GM21619 (cell line): ENCODE measurements around the gene LRRC9.

Experiments used
- ATAC-seq: cut with Tn5 transposase; IDR thresholded peaks from one replicate; pipeline ENCODE4 v1.9.1; 2021; ENCODE audit not compliant: unreplicated experiment

Gene LRRC9

GRCh38 chr14:60106339-60106738, 186.4 kb downstream of the LRRC9 start:
- ATAC-seq, result no peak

- ATAC-seq, result no peak
These were observed 187.5 kb downstream of the LRRC9 start for GRCh38 chr14:60107477-60107876.

DNA sequence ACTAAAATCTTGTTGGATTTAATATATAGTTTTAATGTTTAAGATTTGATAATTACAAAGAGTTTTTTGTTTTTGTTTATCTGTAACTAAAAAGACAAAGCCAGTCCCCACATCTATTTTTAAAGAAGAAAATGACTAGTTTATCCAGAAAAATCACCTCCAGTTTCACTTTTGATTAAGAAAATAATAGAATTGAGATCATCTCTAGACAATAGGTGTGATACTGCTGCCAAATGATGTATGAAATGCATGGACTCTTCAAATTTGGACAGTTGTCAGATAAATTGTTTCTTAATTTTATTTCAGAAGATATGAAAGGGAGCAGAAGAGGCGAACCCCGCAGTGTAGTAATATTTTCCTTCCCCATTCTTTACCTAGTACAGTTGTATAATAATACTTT, 191.8 kb downstream of the LRRC9 start:
- no peak for ATAC-seq
